ENCODE data around the gene TNS3.

The TNS3 gene

DNA sequence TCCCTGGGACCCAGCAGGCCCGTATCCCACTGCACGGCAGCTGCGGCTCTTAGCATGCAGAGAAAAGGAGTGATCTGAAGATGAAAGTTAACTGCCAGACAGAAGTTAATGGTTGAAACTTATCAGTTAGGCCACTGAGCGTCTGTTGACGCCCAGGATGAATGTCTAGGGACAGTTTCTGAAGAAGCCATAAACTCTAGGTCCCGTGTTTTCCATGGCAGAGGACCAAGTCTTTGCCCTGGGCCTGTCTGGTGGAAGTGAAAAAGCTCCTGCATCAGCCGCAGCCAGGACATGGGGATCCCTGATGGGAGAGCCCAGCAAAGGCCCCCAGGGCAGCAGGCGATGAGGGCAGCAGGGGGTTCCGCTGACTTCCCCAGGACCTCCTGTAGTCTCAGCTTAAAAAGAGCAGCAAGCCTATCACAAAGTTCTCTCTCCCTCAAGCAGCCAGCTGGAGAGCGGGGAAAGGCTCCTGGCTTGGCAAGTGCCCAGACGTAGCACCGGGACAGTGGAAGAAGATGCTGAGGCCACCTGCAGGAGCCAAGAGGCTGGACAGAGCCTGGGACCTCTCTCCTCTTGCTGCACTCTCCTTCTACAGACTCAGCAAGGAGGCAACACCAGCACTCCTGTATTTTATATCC, 79.6 kb downstream of the TNS3 start:
- DNase-seq = no peak

DNA sequence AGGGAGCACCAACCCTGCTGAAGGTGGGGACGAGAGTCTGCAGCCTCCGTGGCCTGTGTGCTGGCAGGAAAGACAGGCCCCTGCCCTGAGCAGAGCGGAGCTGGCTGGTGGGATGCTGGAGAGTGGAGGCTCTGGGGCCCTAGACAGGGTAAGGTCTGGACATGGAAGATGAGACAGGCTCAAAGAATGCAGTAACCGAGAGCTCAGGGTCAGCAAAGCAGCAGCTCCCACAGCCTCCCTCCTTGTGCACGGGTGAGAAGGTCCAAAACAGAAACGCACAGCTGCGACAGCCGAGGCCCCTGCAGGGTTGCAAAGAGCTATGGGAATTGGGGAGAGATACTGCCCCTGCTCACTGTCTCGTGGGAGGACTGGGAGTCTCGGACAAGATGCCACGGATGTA, 80.5 kb downstream of the TNS3 start:
- DNase-seq = no peak

DNA sequence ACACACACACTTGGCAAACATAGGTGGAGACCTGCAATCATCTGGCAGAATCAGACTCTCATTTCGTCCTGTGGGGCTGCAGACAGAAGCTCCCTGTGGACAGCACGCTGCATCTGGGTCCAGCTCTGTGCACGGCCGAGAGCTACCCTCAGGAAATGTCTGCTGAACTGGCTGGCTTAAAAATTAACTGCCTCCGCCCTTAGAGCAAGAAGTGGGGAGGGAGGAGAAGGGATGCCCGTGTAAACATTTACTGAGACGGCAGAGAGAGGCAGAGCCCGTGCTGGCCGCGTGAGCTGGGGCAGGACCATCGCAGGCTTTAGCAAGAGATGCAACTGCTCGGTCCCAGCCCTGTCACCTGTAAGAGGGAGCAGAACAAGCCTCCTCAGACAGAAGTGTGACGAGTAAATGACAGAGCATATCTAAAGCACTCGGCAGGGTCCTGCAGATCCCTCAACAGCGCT, 81.8 kb downstream of the TNS3 start:
- no peak for DNase-seq

DNA sequence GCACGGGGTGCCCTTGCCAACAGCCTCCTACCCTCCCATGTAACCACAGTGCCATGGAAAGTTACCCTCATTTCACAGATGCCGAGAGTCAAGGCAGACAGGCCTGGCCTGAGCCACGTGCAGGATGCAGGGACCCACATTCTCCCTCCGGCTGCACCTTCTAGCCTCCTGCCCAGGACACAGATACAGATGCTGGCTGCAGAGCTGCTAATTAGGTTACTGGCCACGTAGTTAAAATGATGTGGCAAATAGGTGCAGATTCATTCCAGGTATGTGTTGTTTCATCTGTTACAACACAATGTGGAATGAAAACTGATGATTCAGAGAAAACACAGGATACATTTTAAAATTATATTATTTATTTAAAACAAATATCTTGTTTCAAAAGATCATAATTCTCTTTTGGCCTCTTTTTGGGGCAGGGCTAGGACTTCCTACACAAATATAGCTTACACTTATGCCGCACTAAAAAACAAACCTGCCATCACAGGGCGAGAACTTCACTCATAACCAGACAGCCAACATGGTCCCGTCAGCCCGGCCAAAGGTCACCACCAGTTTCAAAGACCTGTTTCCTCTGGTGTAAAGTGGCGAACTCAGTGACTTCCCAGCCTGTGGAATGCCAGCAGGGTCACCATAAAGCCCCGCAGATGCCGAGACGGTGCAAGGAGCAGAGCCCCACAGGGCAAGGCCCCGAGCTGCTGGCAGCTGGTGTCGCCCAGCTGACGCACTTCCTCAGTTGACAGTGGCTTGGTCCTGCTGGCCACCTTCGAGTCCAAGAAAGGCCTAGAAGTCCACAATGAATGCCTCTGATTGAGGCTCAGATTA, 83.5 kb downstream of the TNS3 start:
- DNase-seq = no peak

DNA sequence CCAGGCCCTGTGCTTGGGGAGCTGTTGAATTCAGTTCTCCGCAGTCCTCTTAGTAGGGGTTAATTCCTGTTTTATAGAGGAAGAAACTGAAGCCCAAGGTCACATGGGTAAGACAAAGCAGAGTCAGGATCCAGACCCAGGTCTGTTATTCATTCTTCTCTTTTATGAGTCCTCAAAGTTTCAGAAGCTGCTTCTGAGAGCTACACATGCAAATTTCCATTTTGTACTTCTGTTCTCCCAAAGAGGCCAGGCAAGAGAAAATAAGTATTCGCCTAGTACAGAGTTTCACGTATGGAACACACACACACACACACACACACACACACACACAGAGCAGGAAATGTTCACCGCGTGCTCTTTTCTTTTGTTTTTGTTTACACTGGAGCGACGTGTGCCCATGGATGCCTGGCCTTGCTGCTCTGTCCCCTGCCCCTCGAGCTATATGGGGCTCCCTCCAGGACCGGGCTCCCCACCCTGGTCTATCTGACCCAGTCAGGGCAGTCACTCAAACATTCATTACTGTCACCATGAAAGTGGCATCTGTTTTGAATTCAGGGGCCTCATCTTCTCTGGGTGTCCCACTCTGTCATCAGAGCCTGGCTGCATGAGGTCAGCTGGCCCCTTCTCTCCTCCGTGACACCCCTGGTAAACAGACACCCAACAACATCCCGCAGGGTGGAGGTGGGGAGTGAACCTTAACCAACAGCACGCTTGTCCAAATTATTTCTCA, 84.4 kb downstream of the TNS3 start:
- no peak for DNase-seq

DNA sequence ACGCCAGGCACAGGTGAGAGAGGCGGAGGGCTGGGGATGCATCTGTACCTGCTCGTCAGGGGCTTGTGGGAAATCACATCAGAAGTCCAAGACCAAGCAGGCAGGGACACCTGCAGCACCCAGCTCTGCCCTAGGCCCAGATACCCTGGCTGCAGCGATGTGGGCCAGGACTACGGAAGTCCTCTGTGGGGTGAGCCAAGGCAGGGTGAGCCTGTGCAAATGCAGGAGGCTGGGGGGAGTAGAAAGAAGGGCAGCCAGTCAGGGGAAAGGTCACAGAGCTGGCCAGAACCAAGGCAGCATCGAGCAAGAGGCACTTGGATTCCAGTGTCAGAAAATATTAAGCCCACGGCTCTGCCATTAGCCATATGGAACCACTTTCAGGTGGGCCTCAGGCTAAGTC, 85.2 kb downstream of the TNS3 start:
- no peak for DNase-seq

DNA sequence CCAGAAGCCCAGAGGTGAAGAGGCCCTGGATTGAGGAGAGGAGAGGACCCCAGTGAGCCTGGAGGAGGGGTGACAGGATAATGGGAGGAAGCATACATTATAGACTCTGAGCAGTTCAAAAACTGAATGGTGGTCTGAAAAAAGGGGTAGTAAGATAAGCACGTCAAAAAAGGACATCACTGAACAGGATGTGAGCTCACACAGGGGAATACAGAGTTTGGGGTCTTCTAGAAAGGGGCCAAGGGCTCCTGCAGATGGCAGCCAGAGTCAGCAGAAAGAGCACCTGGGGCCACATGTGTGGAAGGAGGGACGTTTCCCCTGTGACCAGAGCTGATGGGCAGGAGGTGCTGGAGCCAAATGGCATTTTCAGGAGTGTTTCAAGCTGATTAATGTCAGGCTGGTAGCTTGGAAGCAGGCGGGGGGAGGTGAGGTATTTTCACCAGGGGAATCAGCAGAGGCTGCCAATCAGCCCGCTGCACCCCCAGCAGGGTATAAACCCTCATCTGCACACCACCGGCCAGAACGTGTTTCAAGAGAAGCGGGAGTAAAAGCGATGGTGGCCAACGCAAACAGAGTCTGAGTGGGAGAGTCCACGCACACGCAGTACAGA, 85.8 kb downstream of the TNS3 start:
- DNase-seq = no peak

DNA sequence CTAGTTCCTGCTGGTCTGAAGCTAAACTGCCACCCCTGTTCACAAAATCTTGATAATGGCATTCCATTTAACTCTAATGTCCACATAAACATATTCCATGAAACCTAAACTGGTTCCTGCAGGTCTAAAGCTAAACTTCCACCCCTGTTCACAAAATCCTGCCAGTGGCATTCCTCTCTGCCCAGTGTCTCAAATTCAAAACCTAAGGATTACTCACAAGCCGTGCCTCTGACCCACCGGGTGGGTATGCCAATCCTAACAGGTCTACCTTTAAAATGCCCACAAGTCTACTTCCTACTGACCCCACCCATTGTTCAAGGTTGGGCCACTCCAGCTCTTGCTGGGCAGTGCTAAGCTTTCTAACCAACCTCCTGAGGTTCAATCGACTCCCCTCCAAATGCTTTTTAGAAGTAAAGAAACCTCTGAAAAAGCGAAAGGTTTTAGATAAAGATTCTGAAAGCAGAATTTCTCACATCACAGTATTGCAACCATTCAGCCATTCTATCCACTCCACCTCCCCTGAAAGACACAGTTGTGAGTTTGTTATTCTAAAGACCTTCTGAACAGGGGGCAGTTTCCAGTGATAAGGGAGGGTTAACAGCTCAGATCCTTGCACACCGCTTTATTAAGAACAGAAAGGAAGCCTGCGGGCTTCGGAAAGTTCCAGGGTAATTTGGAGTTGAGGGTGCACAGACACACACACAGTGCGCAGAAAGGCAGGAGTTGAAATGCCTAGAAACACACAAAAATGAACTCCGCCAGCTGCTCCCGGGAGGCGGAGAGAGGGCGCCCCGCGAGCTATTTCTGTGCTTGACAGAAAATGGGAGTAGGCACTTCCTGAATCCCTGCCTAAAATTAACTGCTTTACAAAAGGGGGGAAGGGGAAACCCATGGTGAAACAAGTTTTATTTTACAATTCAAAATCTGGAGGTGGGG, 87.7 kb downstream of the TNS3 start:
- DNase-seq = no peak

DNA sequence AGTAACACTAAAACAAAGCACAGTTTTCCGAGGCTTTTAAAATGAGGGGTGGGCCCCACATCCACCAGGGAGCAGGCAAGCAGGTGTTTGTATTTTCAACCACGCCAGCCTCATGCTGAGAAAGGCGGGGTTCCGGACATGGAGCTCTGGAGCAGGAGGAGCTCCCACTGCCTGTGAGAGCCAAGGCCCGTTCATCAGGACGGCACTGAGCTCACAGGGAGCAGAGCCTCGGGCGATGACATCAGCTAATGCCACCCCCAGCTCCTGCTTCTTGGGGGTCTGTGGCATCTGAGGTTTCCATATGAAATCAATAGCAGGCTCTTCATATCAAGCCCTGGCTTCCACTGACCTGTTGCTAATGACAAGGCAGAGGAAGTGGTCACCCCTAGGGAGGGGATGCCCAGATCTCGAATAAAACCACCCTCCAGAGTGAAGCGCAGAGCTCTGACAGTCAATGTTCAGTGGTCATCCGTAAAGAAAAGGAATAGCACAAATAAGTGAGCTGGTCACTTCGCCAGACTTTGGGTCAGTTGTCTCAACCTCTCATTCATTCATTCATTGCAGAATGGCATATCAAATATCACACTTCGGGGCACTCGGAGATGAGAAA, 89.1 kb downstream of the TNS3 start:
- DNase-seq = no peak

DNA sequence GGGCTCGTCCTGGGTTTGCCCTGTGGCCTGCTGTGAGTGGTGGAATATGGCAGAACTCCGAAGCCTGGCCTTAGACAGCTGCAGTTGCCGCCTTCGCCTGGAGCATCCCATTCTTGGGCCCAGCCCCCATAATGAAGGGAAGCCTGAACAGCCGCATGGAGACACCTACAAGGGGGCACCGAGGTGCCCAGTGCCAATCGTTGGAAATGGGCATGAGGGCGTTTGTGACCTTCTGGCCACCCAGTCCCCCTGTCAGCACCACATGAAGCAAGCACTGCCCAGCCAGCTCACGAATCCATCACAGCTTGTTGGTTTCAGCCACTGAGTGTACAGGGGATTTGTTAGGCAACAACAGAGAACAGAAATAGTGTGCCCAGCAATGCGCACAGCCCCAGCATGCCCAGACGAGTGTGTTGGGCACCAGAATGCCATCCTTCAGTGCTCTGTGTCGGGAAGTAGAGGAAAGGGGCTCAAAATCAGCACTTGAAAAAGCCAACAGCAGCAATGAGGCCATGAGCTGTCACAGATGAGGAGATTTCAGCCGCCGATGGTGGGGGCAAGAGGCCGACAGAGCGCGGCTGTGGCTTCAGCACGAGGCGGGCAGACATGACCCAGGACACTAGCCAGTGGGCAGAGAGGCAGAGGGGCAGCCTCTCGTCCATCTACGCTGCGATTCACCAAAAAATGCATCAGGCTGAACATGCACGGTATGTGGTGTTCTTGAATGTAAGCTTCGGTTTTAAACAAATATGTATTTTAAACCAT, 91.2 kb downstream of the TNS3 start:
- DNase-seq = no peak

DNA sequence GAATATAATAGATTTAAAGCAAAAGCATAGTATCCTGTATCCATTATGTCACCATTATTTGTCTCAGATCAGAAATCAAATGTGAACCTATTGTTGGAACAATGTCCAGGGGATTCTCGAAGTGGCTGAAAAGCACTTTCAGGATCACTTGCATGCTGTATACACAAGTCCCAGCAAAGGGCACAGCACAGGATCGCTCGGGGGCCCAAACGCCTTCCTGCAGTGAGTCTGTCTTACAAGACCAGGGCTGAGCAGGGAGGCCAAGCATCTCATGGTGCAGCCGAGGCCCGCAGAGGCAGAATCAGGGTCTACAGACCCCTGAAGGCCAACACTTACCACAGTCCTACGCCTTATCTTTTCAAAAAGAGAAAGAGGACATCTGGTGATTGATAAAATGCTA, 92.3 kb downstream of the TNS3 start:
- DNase-seq = no peak

DNA sequence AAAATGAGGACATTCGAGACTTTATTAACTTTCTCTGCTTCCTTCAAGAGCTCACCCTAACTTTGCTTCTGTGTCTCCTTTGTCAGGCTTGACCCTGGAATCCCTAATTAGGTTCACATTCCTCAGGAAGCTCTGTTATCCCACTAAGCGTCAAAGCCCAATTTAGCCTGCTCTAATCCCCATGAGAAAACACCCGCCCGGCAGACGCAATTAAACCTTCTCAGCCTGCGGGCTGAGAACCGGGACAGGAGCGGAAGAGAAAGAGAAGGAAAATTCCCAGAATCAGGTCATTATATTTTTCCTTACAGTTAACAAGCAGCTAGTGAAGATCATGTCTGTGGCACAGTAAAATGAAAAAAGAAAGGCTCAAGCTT, 93.0 kb downstream of the TNS3 start:
- no peak for DNase-seq

DNA sequence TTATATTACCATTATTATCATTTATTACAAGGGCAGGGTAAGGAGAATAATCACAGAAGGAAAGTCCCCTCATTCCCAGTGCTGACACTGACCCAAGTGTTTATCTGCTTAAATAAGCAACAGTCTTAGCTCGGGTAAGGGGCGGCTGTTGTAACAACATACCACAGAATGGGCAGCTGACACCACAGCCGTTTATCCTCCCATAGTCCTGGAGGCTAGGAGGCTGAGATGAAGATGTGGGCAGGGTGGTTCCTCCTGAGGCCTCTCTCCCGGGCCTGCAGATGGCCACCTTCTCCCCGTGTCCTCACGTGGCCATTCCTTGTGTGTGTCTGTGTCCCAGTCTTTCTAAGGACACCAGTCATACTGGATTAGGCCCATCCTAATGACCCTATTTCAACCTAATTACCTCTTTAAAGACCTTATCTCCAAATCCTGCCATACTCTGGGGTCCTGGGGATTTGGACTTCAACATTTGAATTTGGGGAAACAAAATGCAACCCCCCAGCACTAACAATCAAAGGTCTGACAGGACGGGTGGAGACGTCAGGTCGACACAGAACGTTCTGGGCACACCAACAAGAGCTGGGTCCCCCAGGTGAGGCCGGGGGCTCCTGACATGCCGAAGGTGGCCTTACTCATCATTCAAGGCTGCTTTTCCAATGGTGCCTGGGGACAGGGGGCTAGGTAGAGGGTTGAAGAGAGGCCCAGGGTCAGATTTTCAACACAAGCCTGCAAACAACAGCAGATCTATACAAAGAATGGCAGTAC, 93.5 kb downstream of the TNS3 start:
- no peak for DNase-seq

DNA sequence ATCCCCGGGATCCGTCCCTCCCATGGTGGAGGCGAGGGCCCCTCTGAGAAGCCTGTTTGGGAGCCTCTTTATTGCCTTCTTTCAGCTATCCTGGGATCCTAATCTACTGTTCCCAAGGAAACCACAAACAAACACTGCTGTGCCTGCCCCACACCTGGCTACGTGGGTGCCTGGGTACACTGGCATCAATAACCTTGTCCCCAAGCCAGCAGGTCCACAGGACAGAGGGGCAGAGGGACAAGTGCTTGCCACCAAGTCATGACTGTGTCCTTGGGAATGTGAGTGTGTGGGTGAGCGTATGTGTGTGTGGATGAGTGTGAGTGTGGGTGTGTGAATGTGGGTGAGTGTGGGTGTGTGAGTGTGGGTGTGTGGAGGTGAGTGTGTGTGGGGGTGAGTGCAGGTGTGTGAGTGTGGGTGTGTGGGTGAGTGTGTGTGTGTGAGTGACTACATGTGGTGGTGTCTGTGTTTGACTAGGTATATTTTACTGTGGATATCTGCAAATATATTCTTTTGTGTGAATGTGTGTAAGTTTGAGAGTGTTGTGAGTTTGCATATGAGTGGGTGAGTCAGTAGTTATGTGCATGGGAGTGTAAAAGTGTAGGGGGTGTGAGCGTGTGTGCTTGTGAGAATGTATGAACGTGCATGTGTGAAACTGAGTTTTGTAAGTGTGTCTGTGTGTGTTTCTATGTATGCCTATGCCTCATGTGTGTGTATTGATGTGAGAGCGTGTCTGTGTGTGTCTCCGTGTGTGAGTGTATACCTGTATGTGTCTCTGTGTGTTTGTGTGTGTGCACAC, 96.1 kb downstream of the TNS3 start:
- DNase-seq = no peak

DNA sequence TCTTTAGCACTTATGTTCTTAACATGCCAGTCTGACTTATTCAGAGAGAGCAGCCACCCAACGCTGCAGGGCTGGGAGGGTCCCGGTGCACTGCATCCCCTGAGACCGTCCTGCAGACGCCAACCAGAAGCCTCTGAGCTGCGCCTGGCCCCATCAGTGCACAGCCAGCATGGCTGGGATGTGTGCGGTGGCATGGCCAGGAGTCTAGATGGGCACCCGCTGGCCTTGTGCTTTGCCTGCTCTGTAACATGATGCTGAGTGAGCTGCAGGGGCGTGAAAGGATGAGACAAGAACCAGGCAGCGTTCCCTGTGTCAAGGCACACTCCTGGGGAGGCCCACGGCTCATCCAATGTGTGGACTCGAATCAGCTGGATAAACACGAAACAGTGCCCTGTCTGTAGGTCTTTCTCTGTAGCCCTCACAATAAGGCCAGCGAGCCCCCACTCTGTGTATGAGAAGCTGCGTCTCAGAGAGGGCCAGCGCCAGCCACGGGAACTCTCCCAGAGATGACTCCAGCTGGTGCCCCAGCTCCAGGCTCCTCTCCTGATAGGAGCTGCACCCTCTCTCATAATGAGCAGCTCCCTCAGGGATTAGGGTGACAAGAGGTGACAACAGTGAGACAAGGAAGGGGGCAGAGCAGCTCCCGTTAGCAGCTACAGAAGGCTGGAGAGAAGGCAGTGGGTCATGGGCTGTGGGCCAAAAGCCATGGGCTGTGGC, 96.8 kb downstream of the TNS3 start:
- DNase-seq = no peak

DNA sequence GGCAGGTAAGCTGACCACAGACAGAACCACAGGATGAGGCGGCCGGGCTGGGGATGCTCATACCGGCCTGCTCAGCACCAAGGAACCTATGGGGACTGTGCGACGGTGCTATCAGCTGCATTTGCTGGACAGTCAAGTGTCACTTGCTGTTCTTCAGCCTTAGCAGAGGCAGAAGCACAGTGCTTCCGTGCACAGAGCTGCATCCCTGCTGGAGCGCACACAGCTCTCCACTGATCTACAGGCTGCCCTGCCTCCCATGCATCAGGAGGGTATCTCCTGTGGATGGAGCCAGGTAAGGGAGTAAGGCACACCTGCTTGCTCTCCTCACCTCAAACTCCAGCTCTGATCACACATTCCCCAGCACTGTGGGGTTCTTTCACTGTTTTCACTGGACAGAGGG, 97.5 kb downstream of the TNS3 start:
- DNase-seq = no peak

DNA sequence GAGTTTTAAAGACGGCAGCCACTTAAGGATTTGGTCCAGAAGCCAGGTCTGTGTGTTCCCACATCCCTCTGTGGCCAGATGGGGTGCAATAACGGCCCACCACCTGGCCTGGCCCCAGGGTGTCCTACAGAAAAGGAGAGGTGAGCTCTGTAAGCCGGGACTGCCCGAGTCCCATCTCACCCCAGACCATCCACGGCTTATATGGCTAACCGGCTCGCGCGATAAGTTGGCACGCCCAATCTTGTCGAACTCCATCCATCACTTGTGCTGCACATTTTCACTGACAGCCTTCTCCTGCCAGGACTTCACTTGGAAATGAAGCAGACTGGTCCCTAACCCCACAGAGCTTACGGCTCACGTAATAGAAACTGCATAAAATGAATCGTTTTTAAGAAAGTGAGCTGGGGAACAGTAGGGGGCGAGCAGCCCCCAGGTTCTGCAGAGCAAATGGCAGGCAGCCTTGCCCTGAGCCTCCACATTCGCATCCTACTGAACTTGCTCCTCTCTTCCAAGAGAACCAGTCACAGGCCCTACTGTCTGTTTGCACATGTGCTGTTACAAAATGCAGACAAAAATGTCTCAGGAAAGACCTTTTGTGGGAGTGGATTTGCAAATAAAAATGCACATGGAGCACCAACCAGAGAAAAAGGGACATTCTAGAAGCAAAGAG, 98.2 kb downstream of the TNS3 start:
- no peak for DNase-seq

Measured in activated CD4-positive, CD25-positive, alpha-beta regulatory T cell treated with anti-CD3 and anti-CD28 coated beads, Interleukin-2, amount 50 U/mL, for 72 hours (primary cell).